Muscle of leg (tissue), 11 donors: Measurements from ENCODE around the gene TMEM237. TPM values are rescaled to one million over a fixed set of nuclear protein-coding genes. Genes with fewer than 3 reads are reported as not detected.
A peak's percentile ranks its signal among the peaks of the same experiment; 100 is the strongest.

Source experiments
- DNase-seq: peaks from one replicate; pipeline ENCODE4 v3.0.0; 2013
- H3K27ac ChIP-seq: one replicate; pipeline ENCODE4 v1.5.1; 2013; ENCODE audit warnings: mild to moderate bottlenecking, low read length, control low read depth
- H3K27me3 ChIP-seq: one replicate; pipeline ENCODE4 v1.6.1; 2013; ENCODE audit warnings: low read length; ENCODE audit not compliant: control insufficient read depth, insufficient read depth
- H3K36me3 ChIP-seq: one replicate; pipeline ENCODE4 v1.6.1; 2013; ENCODE audit warnings: low read length; ENCODE audit not compliant: control insufficient read depth, insufficient read depth
- H3K4me1 ChIP-seq: one replicate; pipeline ENCODE4 v1.6.1; 2013; ENCODE audit warnings: low read length; ENCODE audit not compliant: control insufficient read depth, insufficient read depth
- H3K4me3 ChIP-seq: one replicate; pipeline ENCODE4 v1.5.1; 2013; ENCODE audit warnings: low read length, control low read depth
- H3K9me3 ChIP-seq: replicated peaks from 2 replicates; pipeline ENCODE4 v1.6.1; 2013; ENCODE audit warnings: low read depth, low read length; ENCODE audit not compliant: control insufficient read depth
- WGBS: methylation state at CpG from one replicate; pipeline ENCODE4 v1.1.5; 2013; ENCODE audit warnings: missing lambda C conversion rate; ENCODE audit not compliant: insufficient coverage; 5-methylcytosine and 5-hydroxymethylcytosine counted together
- polyA plus RNA-seq, 8 donors: library from polyadenylated mRNA; unstranded; fragments of 120-200 nt; gene quantifications; one replicate each; pipeline versions ENCODE4 v1.2.1 to v1.2.3, GENCODE V29; 2013; ENCODE audit warnings: inconsistent platforms in 1 of 8, low replicate concordance in 1 of 8; ENCODE audit not compliant: insufficient read length in 8 of 8, insufficient read depth in 1 of 8
- total RNA-seq: library from RNA; stranded (reverse); fragments of 120-200 nt; gene quantifications from one replicate; pipeline ENCODE4 v1.2.4, GENCODE V29; 2013

The TMEM237 gene
- total and polyA plus RNA-seq, 9 donors: 28.6 to 40.9 (median 31.7) TPM

DNA sequence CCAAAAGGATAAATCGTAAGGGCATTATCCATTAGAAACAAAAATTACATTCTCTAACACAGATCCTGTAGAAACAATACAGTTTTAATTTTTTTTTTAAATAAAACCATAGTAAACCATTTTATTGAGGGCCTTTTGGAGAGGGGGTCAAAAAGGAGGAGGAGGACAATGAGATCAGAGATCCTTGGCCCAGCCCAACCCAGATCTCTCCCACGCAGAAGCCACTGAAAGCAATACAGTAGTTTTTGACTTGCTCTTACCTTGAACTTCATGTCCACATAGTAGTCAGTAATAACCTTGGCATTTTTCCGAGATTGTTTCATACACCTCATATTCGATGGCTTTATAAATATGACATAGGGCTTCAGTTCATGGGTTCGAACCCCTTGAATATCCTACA, 4.1 kb upstream of the TMEM237 start:
- Histone ChIP-seq H3K4me1 (no peaks in the 10 kb centered on the region), H3K27ac (no peak overlapping the region), H3K9me3 (no peaks in the 10 kb centered on the region), H3K36me3 (no peaks in the 10 kb centered on the region), H3K27me3 (no peaks in the 10 kb centered on the region), H3K4me3 (no peak overlapping the region)
- no peak for DNase-seq
- no CpG with 5 or more reads among the region's 5 CpGs for WGBS

DNA sequence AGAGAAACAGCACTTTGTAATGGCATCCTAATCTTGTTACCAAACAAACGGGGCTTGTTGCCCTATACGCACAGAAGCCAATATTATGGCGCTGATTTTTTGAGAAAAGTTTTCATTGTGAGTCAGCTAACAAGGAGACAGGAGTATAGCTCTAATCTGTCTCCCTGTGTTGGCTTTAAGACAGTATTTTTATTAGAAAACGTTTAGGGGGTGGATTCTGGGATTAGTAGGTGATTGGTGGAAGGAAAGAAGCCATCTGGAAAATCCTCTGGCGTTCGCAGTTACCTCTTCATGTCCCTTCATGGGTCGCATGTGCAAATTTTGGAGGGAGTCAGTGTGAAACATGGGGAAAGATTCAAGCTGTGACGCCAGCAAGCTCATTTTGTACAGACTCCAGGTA, 698 bp upstream of the TMEM237 start:
- 20% methylated on average over 5 of the region's 8 CpGs for WGBS
- H3K4me3 ChIP-seq: peak overlapping the region; percentile 97
- peak overlapping the region; percentile 84 for H3K27ac ChIP-seq

DNA sequence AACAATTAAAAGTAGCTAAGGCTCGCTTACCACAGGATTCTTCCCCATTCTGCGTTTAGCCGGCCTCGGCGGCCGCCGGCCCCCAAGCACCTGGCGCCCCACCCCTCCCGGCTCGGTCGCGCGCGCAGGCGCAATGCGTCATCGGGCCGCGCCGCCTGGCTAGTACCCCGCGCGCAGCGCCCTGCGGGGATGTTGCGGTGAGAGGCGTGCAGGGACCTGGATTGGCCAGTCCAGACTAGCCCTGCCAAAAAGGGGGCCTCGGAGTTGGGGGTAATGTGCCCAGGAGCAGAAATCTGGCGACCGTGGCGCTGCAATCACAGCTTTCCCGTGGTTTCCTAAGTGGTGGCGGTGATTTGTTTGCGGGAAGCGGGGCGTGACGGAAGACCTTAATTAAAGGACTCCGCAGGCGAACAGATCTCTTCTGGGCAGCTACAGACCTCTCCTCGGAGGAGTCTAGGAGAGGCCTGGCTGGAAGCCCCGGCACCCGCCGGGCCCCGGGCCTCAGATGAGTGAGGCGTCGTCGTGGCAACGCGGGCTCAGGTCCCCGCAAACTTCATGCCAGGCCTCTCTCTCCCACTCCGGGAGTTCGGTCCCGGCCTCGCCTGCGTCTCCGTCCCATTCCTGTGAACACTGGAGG, 606 bp downstream of the TMEM237 start:
- DNase-seq: peak; percentile 91
- WGBS: 0% methylated on average over 55 of the region's 56 CpGs
- H3K36me3 ChIP-seq: no peaks in the 10 kb centered on the region

More for the DNA sequence above, 698 bp upstream of the TMEM237 start:
- DNase-seq: peak; percentile 69
- H3K36me3 ChIP-seq: no peaks in the 10 kb centered on the region
- H3K9me3 ChIP-seq: no peaks in the 10 kb centered on the region
- H3K4me1 ChIP-seq: no peaks in the 10 kb centered on the region
- no peaks in the 10 kb centered on the region for H3K27me3 ChIP-seq

GRCh38 chr2:201642086-201642578, 1.2 kb downstream of the TMEM237 start:
- Histone ChIP-seq H3K9me3 (no peaks in the 10 kb centered on the region), H3K4me1 (no peaks in the 10 kb centered on the region), H3K27me3 (no peaks in the 10 kb centered on the region), H3K36me3 (no peaks in the 10 kb centered on the region), H3K27ac (peak overlapping the region; percentile 98), H3K4me3 (peak overlapping the region; percentile 97)
- WGBS: 0% methylated on average over 14 of the region's 16 CpGs
- no peak for DNase-seq

More for the DNA sequence above, 606 bp downstream of the TMEM237 start:
- Histone ChIP-seq H3K4me3 (peak overlapping the region; percentile 97), H3K9me3 (no peaks in the 10 kb centered on the region), H3K4me1 (no peaks in the 10 kb centered on the region), H3K27ac (peak overlapping the region; percentile 98), H3K27me3 (no peaks in the 10 kb centered on the region)

GRCh38 chr2:201639205-201639604, 4.1 kb downstream of the TMEM237 start:
- H3K4me3 ChIP-seq: no peak overlapping the region
- no peak for DNase-seq
- no peaks in the 10 kb centered on the region for H3K4me1 ChIP-seq
- H3K27ac ChIP-seq: no peak overlapping the region
- H3K36me3 ChIP-seq: peaks cover 5% of the 10 kb centered on the region
- no peaks in the 10 kb centered on the region for H3K9me3 ChIP-seq
- WGBS: 87% methylated on average over 3 of the region's 3 CpGs
- H3K27me3 ChIP-seq: no peaks in the 10 kb centered on the region

DNA sequence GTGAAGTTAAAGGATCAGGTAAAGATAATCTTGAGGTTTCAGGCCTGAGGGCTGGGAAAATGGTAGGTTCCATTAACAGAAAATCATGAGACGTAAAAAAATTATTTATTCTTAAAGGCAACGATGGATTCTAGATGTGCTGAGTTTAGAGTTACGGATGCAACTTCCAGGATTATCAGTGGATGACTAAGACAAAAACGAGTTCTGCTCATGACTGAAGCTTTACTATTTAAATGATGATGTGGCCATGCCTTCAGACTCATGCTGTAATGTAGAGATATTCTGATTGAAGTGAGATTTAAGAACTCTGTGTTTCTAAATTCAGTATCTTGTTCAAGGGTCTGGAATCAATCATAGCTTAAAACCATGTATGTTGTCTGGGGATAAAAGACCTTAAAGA, 5.0 kb downstream of the TMEM237 start:
- peaks cover 11% of the 10 kb centered on the region for H3K36me3 ChIP-seq
- no peak overlapping the region for H3K27ac ChIP-seq
- H3K4me3 ChIP-seq: no peak overlapping the region
- no peak for DNase-seq
- no peaks in the 10 kb centered on the region for H3K27me3 ChIP-seq
- no peaks in the 10 kb centered on the region for H3K4me1 ChIP-seq
- WGBS: 71% methylated on average over 4 of the region's 4 CpGs
- no peaks in the 10 kb centered on the region for H3K9me3 ChIP-seq

DNA sequence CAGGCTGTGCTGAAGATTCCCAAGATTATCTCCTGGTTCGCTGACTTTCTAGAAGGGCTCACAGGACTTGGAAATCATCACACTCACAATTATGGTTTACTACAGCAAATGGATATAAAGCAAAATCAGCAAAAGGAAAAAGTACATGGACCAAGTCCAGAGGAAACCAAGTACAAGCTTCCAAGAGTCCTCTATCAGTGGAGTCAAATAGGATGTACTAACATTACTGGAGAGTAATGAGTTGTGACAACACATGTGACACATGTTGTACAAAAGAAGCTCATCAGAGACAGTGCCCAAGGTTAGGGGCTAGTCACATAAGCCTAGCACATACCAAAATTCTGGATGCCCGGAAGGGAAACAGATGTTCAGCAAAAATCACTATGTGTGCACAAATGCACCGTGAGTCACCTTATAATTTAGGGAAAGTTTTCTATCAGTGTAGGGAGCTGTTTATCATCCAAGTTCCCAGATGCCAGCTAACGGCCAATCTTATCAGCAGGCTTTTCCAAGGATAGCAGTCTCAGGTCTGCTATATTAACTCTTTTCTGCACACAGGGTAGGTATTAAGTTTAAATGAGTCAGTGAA, 9.5 kb downstream of the TMEM237 start:
- Histone ChIP-seq H3K27me3 (no peaks in the 10 kb centered on the region), H3K9me3 (no peaks in the 10 kb centered on the region), H3K27ac (no peak overlapping the region), H3K4me3 (no peak overlapping the region), H3K4me1 (no peaks in the 10 kb centered on the region), H3K36me3 (peaks cover 24% of the 10 kb centered on the region)
- DNase-seq: no peak
- 100% methylated on average over 1 of the region's 4 CpGs for WGBS

DNA sequence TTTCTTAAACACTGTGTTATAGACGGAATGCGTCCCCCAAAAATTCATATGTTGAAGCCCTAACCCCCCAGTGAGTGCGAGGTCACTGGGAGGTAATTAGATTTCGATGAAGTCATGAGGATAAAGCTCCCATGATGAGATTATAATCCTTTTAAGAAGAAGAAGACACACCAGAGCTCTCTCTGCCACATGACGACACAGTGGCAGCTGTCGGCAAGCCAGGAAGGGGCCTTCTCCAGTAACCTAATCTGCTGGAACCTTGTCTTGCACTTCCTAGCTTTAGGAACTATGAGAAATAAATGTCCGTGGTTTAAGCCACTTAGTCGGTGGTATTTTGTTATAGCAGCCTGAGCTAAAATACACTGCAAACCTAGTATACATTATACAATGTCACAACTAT, 12.3 kb downstream of the TMEM237 start:
- Histone ChIP-seq H3K27me3 (no peaks in the 10 kb centered on the region), H3K9me3 (no peaks in the 10 kb centered on the region), H3K4me1 (no peaks in the 10 kb centered on the region), H3K4me3 (no peak overlapping the region), H3K27ac (peak overlapping the region; percentile 18), H3K36me3 (peaks cover 26% of the 10 kb centered on the region)
- peak; percentile 42 for DNase-seq
- no CpG with 5 or more reads among the region's 8 CpGs for WGBS

- no peaks in the 10 kb centered on the region for H3K9me3 ChIP-seq
- WGBS: no CpG with 5 or more reads among the region's 2 CpGs
- peaks cover 28% of the 10 kb centered on the region for H3K36me3 ChIP-seq
- H3K27me3 ChIP-seq: no peaks in the 10 kb centered on the region
- peak overlapping the region; percentile 18 for H3K27ac ChIP-seq
- DNase-seq: no peak
- no peak overlapping the region for H3K4me3 ChIP-seq
- H3K4me1 ChIP-seq: no peaks in the 10 kb centered on the region
Measured at GRCh38 chr2:201630577-201630976, 12.7 kb downstream of the TMEM237 start.

DNA sequence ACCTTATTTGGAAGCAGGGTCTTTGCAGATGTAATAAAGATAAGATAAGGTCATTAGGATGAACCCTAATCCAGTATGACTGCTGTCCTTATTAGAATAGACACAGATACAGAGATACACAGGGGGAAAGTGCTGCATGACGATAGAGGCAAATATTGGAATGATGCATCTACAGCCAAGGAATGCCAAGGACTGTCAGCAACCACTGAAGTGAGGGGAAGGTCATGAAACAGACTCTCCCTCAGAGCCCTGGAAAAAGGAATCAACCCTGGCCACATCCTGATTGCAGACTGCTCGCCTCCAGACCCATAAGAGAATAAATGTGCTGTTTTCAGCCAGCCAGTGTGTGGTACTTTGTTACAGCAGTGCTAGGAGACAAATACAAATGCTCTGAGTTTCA, 14.8 kb downstream of the TMEM237 start:
- Histone ChIP-seq H3K4me3 (no peak overlapping the region), H3K9me3 (no peaks in the 10 kb centered on the region), H3K4me1 (no peaks in the 10 kb centered on the region), H3K27me3 (no peaks in the 10 kb centered on the region), H3K36me3 (peaks cover 21% of the 10 kb centered on the region), H3K27ac (no peak overlapping the region)
- no CpG with 5 or more reads among the region's 2 CpGs for WGBS
- DNase-seq: no peak
